Heart left ventricle (tissue), 16 donors: ENCODE measurements around the gene GGCX. TPM values are rescaled to one million over a fixed set of nuclear protein-coding genes. Genes with fewer than 3 reads are reported as not detected.

Experiments used
- ATAC-seq, 4 donors: fragments of 200-7000 bp; cut with Tn5 transposase; one replicate each; pipeline ENCODE4 v1.9.1; 2020 to 2022; ENCODE audit warnings: moderate library complexity in 4 of 4, mild to moderate bottlenecking in 3 of 4, moderate number of reproducible peaks in 1 of 4
- DNase-seq, 5 donors: peaks; one replicate each; pipeline ENCODE4 v3.0.0-alpha.2; 2020
- H3K27ac ChIP-seq, 12 donors: fragments of 200-600 bp; sonication (generic) in 4 of 12; one replicate each; pipeline versions ENCODE4 v1.5.0 to v1.8.0; 2016 to 2022; ENCODE audit warnings: mild to moderate bottlenecking in 2 of 12
- H3K27me3 ChIP-seq, 9 donors: fragments of 200-600 bp; sonication (generic) in 2 of 9; one replicate each; pipeline versions ENCODE4 v1.5.1 to v1.8.0; 2016 to 2022; ENCODE audit warnings: mild to moderate bottlenecking in 3 of 9
- H3K36me3 ChIP-seq, 9 donors: fragments of 200-600 bp; sonication (generic) in 2 of 9; one replicate each; pipeline versions ENCODE4 v1.5.0 to v1.8.0; 2018 to 2022; ENCODE audit warnings: mild to moderate bottlenecking in 2 of 9
- H3K4me1 ChIP-seq, 12 donors: fragments of 200-600 bp; sonication (generic) in 4 of 12; one replicate each; pipeline versions ENCODE4 v1.5.0 to v1.8.0; 2016 to 2022; ENCODE audit warnings: mild to moderate bottlenecking in 3 of 12
- H3K4me3 ChIP-seq, 12 donors: fragments of 200-600 bp; sonication (generic) in 4 of 12; one replicate each; pipeline versions ENCODE4 v1.5.0 to v1.8.0; 2017 to 2022; ENCODE audit warnings: mild to moderate bottlenecking in 9 of 12, moderate library complexity in 4 of 12
- H3K9me3 ChIP-seq, 12 donors: fragments of 200-600 bp; sonication (generic) in 4 of 12; one replicate each; pipeline versions ENCODE4 v1.5.0 to v1.8.0; 2016 to 2022; ENCODE audit warnings: mild to moderate bottlenecking in 1 of 12
- POLR2A ChIP-seq, 2 donors: fragments of 450-650 bp; IDR thresholded peaks; one replicate each; pipeline ENCODE4 v1.6.1; 2017; ENCODE audit warnings: antibody characterized with exemption in 2 of 2, mild to moderate bottlenecking in 2 of 2, moderate library complexity in 2 of 2
- WGBS, 4 donors: extraction: QIAGEN DNeasy Blood & Tissue Kit in 2 of 4; methylation state at CpG; one replicate each; pipeline versions ENCODE4 v1.1.5 to v1.1.7; 2013 to 2018; 5-methylcytosine and 5-hydroxymethylcytosine counted together
- intact Hi-C, 10 donors: fragments of 100-400 bp; cut with DNase I; formaldehyde crosslinking; loops; one replicate each; pipeline versions ENCODE4 v1.11.1 to v1.14.2; 2022
- polyA plus RNA-seq, 2 donors: library from polyadenylated mRNA; stranded (reverse); fragments of 200-250 nt; gene quantifications; one replicate each; pipeline ENCODE4 v1.2.3, GENCODE V29; 2013
- total RNA-seq, 9 donors: library from RNA; depleted of rRNA in 2 of 9; stranded (reverse); fragments of >200 nt in 2 of 9; fragmentation: NEBNext Ultra II Directional in 3 of 9; extraction: Animal tissue kit (Norgen Biotek cat#: 25700) in 3 of 9; gene quantifications; one replicate each; pipeline versions ENCODE4 v1.1.0 to v1.2.4, GENCODE V29; 2016 to 2023
- TF ChIP-seq, protein P1 (sequence below), 12 donors: fragments of 200-600 bp; sonication (generic) in 4 of 12; IDR thresholded peaks; one replicate each; pipeline versions ENCODE4 v1.5.0 to v1.8.0; 2018 to 2022; ENCODE audit warnings: antibody characterized with exemption in 12 of 12, mild to moderate bottlenecking in 5 of 12
- donor health status: ischemic (EF 13 %, LVEDD 7.1; RV severe dilation, severe dysfunction).
- donor health status: healthy with polysubstance abuse.
- donor health status: DM: no; HTN: yes; CAD: no.
- donor health status: DM: no; HTN: no; CAD: no.
- donor health status: ischemic (EF 25% LVEDD 6.9; RV normal size, moderate dysfunction).
- donor health status: ischemic (EF 25% LVEDD 5.7; RV mildly dilated, moderate dysfunction).
- donor health status: healthy.
- donor health status: DM: yes; HTN: yes; CAD: no.
- donor health status: ischemic (EF 35%, LVEDD 5.7; RV mildly dilated, moderate dysfunction).
- donor health status: nonischemic (EF 11% LVEDD 7.7; RV severe dilation, severe dysfunction).
- donor health status: DM: yes; HTN: yes; CAD: no.
- donor health status: PGD.
- donor health status: ischemic (EF 29% LVEDD 5.4; RV normal size, mild dysfunction).
- donor health status: nonischemic (EF 23%, LVEDD 6.1; RV moderate dilation, normal function).

Gene GGCX
- total and polyA plus RNA-seq, 11 donors, result 12.6 to 30.7 (median 20.8) TPM

- Histone ChIP-seq H3K4me1 (peaks cover 4 to 84% (median 46%) of the 10 kb centered on the region in 12 donors), H3K36me3 (no peaks in the 10 kb centered on the region), H3K27me3 (no peaks in the 10 kb centered on the region), H3K27ac (peak overlapping the region in 11 of 12 donors; percentile 64 to 91 (median 70)), H3K9me3 (no peaks in the 10 kb centered on the region), H3K4me3 (no peak overlapping the region)
- ATAC-seq (peak in 3 of 4 donors; percentile 17 to 25 (median 21)), DNase-seq (no peak)
- 66 to 76% (median 68%) methylated on average over 3 of the region's 3 CpGs for WGBS, 4 donors
- no peak for TF ChIP-seq POLR2A (IDR thresholded peaks at IDR 0.05)
- TF ChIP-seq, protein P1, sequence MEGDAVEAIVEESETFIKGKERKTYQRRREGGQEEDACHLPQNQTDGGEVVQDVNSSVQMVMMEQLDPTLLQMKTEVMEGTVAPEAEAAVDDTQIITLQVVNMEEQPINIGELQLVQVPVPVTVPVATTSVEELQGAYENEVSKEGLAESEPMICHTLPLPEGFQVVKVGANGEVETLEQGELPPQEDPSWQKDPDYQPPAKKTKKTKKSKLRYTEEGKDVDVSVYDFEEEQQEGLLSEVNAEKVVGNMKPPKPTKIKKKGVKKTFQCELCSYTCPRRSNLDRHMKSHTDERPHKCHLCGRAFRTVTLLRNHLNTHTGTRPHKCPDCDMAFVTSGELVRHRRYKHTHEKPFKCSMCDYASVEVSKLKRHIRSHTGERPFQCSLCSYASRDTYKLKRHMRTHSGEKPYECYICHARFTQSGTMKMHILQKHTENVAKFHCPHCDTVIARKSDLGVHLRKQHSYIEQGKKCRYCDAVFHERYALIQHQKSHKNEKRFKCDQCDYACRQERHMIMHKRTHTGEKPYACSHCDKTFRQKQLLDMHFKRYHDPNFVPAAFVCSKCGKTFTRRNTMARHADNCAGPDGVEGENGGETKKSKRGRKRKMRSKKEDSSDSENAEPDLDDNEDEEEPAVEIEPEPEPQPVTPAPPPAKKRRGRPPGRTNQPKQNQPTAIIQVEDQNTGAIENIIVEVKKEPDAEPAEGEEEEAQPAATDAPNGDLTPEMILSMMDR (IDR thresholded peaks at IDR 0.05), result no peak
- intact Hi-C loops, result loop anchor here in 5 of 10 donors (2.0 to 5.0 kb wide), 3 partner anchors 36 to 49 kb away; partner anchors contain the start of gene MAT2A (in 5 of the 5)
Observed at GRCh38 chr2:85501248-85501647, 60.0 kb downstream of the GGCX start.

DNA sequence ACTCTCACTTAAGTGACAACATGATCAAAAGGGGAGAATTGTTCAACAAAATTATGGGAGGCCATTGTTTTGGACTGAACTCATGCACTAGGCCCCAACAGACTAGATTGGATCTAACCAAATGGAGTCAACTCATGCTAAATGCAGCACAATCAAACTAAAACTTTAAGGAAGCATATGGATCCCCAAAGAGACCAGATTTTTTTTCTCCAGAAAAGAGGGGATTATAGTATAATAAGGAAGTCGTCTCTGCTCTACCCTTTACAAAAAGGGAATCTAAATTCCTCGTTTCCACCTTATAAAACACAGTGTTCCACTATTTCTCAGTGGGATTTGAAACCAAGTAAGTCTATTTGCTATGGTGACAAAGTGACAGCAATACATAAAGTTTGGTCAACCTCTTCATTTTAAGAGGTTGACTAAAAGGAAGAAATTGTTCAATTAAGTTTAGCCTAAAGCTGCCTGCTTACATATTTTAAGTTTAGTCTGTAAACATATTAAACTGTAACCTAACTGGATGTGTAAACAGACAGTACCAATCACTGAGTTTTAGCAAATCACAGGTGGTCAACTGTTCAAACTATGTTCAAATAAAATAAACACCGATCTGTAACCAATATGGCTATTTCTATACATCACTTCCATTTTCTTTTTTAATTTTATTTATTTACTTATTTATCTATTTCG, 63.2 kb downstream of the GGCX start:
- no peaks in the 10 kb centered on the region for H3K9me3 ChIP-seq
- no peaks in the 10 kb centered on the region for H3K27me3 ChIP-seq
- peak overlapping the region in 2 of 12 donors; percentile 74 to 91 for H3K27ac ChIP-seq
- H3K4me3 ChIP-seq, result no peak overlapping the region
- ATAC-seq (no peak), DNase-seq (no peak)
- intact Hi-C loops, result loop anchor here in 2 of 10 donors (5.0 to 10.0 kb wide), 2 partner anchors 53 to 61 kb away; no protein-coding TSS in a partner anchor
- no peak for TF ChIP-seq POLR2A (IDR thresholded peaks at IDR 0.05)
- TF ChIP-seq, protein P1 (IDR thresholded peaks at IDR 0.05), result no peak
- peaks cover 0 to 52% (median 24%) of the 10 kb centered on the region in 12 donors for H3K4me1 ChIP-seq
- no peaks in the 10 kb centered on the region for H3K36me3 ChIP-seq
- WGBS, 4 donors, result 73 to 97% (median 87%) methylated on average over 4 of the region's 4 CpGs

GRCh38 chr2:85496436-85496835, 64.9 kb downstream of the GGCX start:
- no peaks in the 10 kb centered on the region for H3K36me3 ChIP-seq
- no peak overlapping the region for H3K27ac ChIP-seq
- peaks cover 0 to 36% (median 21%) of the 10 kb centered on the region in 12 donors for H3K4me1 ChIP-seq
- DNase-seq (no peak), ATAC-seq (no peak)
- no peaks in the 10 kb centered on the region for H3K27me3 ChIP-seq
- no peaks in the 10 kb centered on the region for H3K9me3 ChIP-seq
- 95 to 100% (median 98%) methylated on average over 1 of the region's 1 CpG for WGBS, 4 donors
- no peak for TF ChIP-seq POLR2A (IDR thresholded peaks at IDR 0.05)
- TF ChIP-seq, protein P1 (IDR thresholded peaks at IDR 0.05), result no peak
- H3K4me3 ChIP-seq, result no peak overlapping the region
- intact Hi-C loops, result loop anchor here in 2 of 10 donors (5.0 to 10.0 kb wide), 2 partner anchors 52 to 59 kb away; no protein-coding TSS in a partner anchor

Other genes with a start within 250 kb of the GGCX start
- gene TGOLN2, start 233.5 kb downstream of the GGCX start, total RNA-seq, result 100 to 1,000 TPM in 2 of 9 donors, 10 to 100 TPM in 7; 70.7 to 130 (median 83.5) TPM
- gene TGOLN2, start 233.5 kb downstream of the GGCX start, polyA plus RNA-seq, result 10 to 100 TPM; 15.5 to 57.3 TPM
- gene RETSAT, start 207.0 kb downstream of the GGCX start, total RNA-seq, result 10 to 100 TPM; 27.5 to 74.9 (median 50.9) TPM
- gene RETSAT, start 207.0 kb downstream of the GGCX start, polyA plus RNA-seq, result 10 to 100 TPM; 22.5 to 36.3 TPM
- 10 to 100 TPM in 4 of 9 donors, 1 to 10 TPM in 5; 6.0 to 18.0 (median 9.5) TPM for gene ELMOD3, start 206.7 kb downstream of the GGCX start, total RNA-seq
- gene ELMOD3, start 206.7 kb downstream of the GGCX start, polyA plus RNA-seq, result 10 to 100 TPM; 10.2 to 12.5 TPM
- 10 to 100 TPM in 3 of 9 donors, 1 to 10 TPM in 6; 2.8 to 91.6 (median 4.5) TPM for gene CAPG, start 151.1 kb downstream of the GGCX start, total RNA-seq
- 10 to 100 TPM in 1 of 2 donors, 1 to 10 TPM in 1; 2.9 to 15.6 TPM for gene CAPG, start 151.1 kb downstream of the GGCX start, polyA plus RNA-seq
- not detected for gene SH2D6, start 142.8 kb downstream of the GGCX start, total RNA-seq
- not detected for gene SH2D6, start 142.8 kb downstream of the GGCX start, polyA plus RNA-seq
- gene MAT2A, start 22.3 kb downstream of the GGCX start, total RNA-seq, result 100 to 1,000 TPM in 7 of 9 donors, 10 to 100 TPM in 2; 66.0 to 218 (median 128) TPM
- gene MAT2A, start 22.3 kb downstream of the GGCX start, polyA plus RNA-seq, result 100 to 1,000 TPM in 1 of 2 donors, 10 to 100 TPM in 1; 72.3 to 131 TPM
- 100 to 1,000 TPM in 1 of 9 donors, 10 to 100 TPM in 4, 1 to 10 TPM in 4; 5.4 to 103 (median 10.1) TPM for gene VAMP8, start 16.1 kb upstream of the GGCX start, total RNA-seq
- 10 to 100 TPM; 13.8 to 21.7 TPM for gene VAMP8, start 16.1 kb upstream of the GGCX start, polyA plus RNA-seq
- gene VAMP5, start 22.9 kb upstream of the GGCX start, total RNA-seq, result 100 to 1,000 TPM in 1 of 9 donors, 10 to 100 TPM in 8; 21.0 to 186 (median 36.6) TPM
- 10 to 100 TPM; 65.4 to 81.9 TPM for gene VAMP5, start 22.9 kb upstream of the GGCX start, polyA plus RNA-seq
- gene RNF181, start 34.3 kb upstream of the GGCX start, total RNA-seq, result 100 to 1,000 TPM in 4 of 9 donors, 10 to 100 TPM in 5; 77.7 to 208 (median 92.0) TPM
- gene RNF181, start 34.3 kb upstream of the GGCX start, polyA plus RNA-seq, result 100 to 1,000 TPM; 165 to 235 TPM
- gene TMEM150A, start 41.2 kb upstream of the GGCX start, total RNA-seq, result 10 to 100 TPM in 5 of 9 donors, 1 to 10 TPM in 4; 6.4 to 20.8 (median 11.5) TPM
- 10 to 100 TPM; 10.5 to 14.1 TPM for gene TMEM150A, start 41.2 kb upstream of the GGCX start, polyA plus RNA-seq
- 10 to 100 TPM; 12.0 to 38.2 (median 29.1) TPM for gene C2orf68, start 50.6 kb upstream of the GGCX start, total RNA-seq
- 10 to 100 TPM; 14.3 to 37.3 TPM for gene C2orf68, start 50.6 kb upstream of the GGCX start, polyA plus RNA-seq
- gene USP39, start 54.7 kb upstream of the GGCX start, total RNA-seq, result 10 to 100 TPM; 26.0 to 55.6 (median 30.5) TPM
- gene USP39, start 54.7 kb upstream of the GGCX start, polyA plus RNA-seq, result 10 to 100 TPM; 24.3 to 47.1 TPM
- under 1 TPM in 1 of 9 donors, not detected in 8; 0.23 TPM for gene SFTPB, start 106.7 kb upstream of the GGCX start, total RNA-seq
- under 1 TPM in 1 of 2 donors, not detected in 1; 0.83 TPM for gene SFTPB, start 106.7 kb upstream of the GGCX start, polyA plus RNA-seq
- gene GNLY, start 132.9 kb upstream of the GGCX start, total RNA-seq, result 10 to 100 TPM in 1 of 9 donors, 1 to 10 TPM in 4, under 1 TPM in 2, not detected in 2; 0.29 to 47.1 (median 2.1) TPM
- 1 to 10 TPM; 1.3 to 2.3 TPM for gene GNLY, start 132.9 kb upstream of the GGCX start, polyA plus RNA-seq
- gene ATOH8, start 192.5 kb upstream of the GGCX start, total RNA-seq, result 100 to 1,000 TPM in 1 of 9 donors, 10 to 100 TPM in 8; 11.8 to 103 (median 18.5) TPM
- 10 to 100 TPM; 22.9 to 37.9 TPM for gene ATOH8, start 192.5 kb upstream of the GGCX start, polyA plus RNA-seq